ENCODE measurements around the gene PRR19.
A peak's percentile ranks its signal among the peaks of the same experiment; 100 is the strongest.

Gene PRR19

GRCh38 chr19:42271861-42272534 is 29.9 kb upstream of the PRR19 start:
- no peak for DNase-seq (ENCODE audit: low read depth)

GRCh38 chr19:42272535-42272897 is 29.4 kb upstream of the PRR19 start:
- no peak for DNase-seq (ENCODE audit: low read depth)

- DNase-seq (ENCODE audit: low read depth) = no peak
Measured at GRCh38 chr19:42272989-42273406, 28.9 kb upstream of the PRR19 start.

- no peak for DNase-seq (ENCODE audit: low read depth)
Measured at GRCh38 chr19:42273407-42274064, 28.4 kb upstream of the PRR19 start.

- DNase-seq (ENCODE audit: low read depth) = no peak
Measured at GRCh38 chr19:42274065-42274682, 27.8 kb upstream of the PRR19 start.

GRCh38 chr19:42275103-42275502 is 26.8 kb upstream of the PRR19 start:
- no peak for DNase-seq (ENCODE audit: low read depth)

- no peak for DNase-seq (ENCODE audit: low read depth)
Measured at GRCh38 chr19:42275517-42275916, 26.4 kb upstream of the PRR19 start.

GRCh38 chr19:42276284-42276683 is 25.6 kb upstream of the PRR19 start:
- DNase-seq (ENCODE audit: low read depth) = no peak

GRCh38 chr19:42276821-42277220 is 25.1 kb upstream of the PRR19 start:
- DNase-seq (ENCODE audit: low read depth) = no peak

GRCh38 chr19:42277821-42278451 is 24.0 kb upstream of the PRR19 start:
- no peak for DNase-seq (ENCODE audit: low read depth)

GRCh38 chr19:42278452-42279154 is 23.3 kb upstream of the PRR19 start:
- DNase-seq (ENCODE audit: low read depth) = no peak

GRCh38 chr19:42279155-42279901 is 22.6 kb upstream of the PRR19 start:
- DNase-seq (ENCODE audit: low read depth) = no peak

- peak; percentile 96 for DNase-seq (ENCODE audit: low read depth)
Measured at GRCh38 chr19:42279902-42280814, 21.8 kb upstream of the PRR19 start.

- DNase-seq (ENCODE audit: low read depth) = no peak
Measured at GRCh38 chr19:42280815-42281145, 21.2 kb upstream of the PRR19 start.

GRCh38 chr19:42281146-42281826 is 20.6 kb upstream of the PRR19 start:
- DNase-seq (ENCODE audit: low read depth) = no peak

- DNase-seq (ENCODE audit: low read depth) = no peak
Measured at GRCh38 chr19:42281827-42282762, 19.8 kb upstream of the PRR19 start.

- DNase-seq (ENCODE audit: low read depth) = no peak
Measured at GRCh38 chr19:42282819-42283187, 19.1 kb upstream of the PRR19 start.

GRCh38 chr19:42283188-42284065 is 18.5 kb upstream of the PRR19 start:
- peak; percentile 86 for DNase-seq (ENCODE audit: low read depth)
